ENCODE results near the gene CNOT3.

Gene CNOT3

GRCh38 chr19:54151362-54152035, 13.9 kb downstream of the CNOT3 start:
- no peak for DNase-seq (ENCODE audit: low spot score)

- DNase-seq (ENCODE audit: low spot score), result no peak
These were observed 14.7 kb downstream of the CNOT3 start for GRCh38 chr19:54152267-54152666.

- DNase-seq (ENCODE audit: low spot score), result no peak
These were observed 15.4 kb downstream of the CNOT3 start for GRCh38 chr19:54152878-54153524.

GRCh38 chr19:54153731-54154326, 16.3 kb downstream of the CNOT3 start:
- no peak for DNase-seq (ENCODE audit: low spot score)

- DNase-seq (ENCODE audit: low spot score), result no peak
These were observed 17.2 kb downstream of the CNOT3 start for GRCh38 chr19:54154603-54155345.

- DNase-seq (ENCODE audit: low spot score), result no peak
These were observed 18.1 kb downstream of the CNOT3 start for GRCh38 chr19:54155694-54156093.

GRCh38 chr19:54156490-54156889, 18.9 kb downstream of the CNOT3 start:
- no peak for DNase-seq (ENCODE audit: low spot score)

GRCh38 chr19:54156953-54157352, 19.4 kb downstream of the CNOT3 start:
- no peak for DNase-seq (ENCODE audit: low spot score)

GRCh38 chr19:54158812-54159351, 21.3 kb downstream of the CNOT3 start:
- no peak for DNase-seq (ENCODE audit: low spot score)

GRCh38 chr19:54159352-54160181, 22.0 kb downstream of the CNOT3 start, which contains the start of gene LENG1:
LENG1 (minus strand) TSS chr19:54159721; CDS start chr19:54159695, 26 bp downstream.
- DNase-seq (ENCODE audit: low spot score), result peak; percentile 98

GRCh38 chr19:54160182-54160811, 22.7 kb downstream of the CNOT3 start:
- no peak for DNase-seq (ENCODE audit: low spot score)

- no peak for DNase-seq (ENCODE audit: low spot score)
These were observed 23.3 kb downstream of the CNOT3 start for GRCh38 chr19:54160854-54161253.

GRCh38 chr19:54162241-54162805, 24.8 kb downstream of the CNOT3 start:
- peak; percentile 87 for DNase-seq (ENCODE audit: low spot score)

GRCh38 chr19:54162884-54163283, 25.3 kb downstream of the CNOT3 start:
- DNase-seq (ENCODE audit: low spot score), result no peak

- peak; percentile 68 for DNase-seq (ENCODE audit: low spot score)
These were observed 27.0 kb downstream of the CNOT3 start for GRCh38 chr19:54164369-54165068.

- DNase-seq (ENCODE audit: low spot score), result no peak
These were observed 27.7 kb downstream of the CNOT3 start for GRCh38 chr19:54165222-54165621.

- peak; percentile 76 for DNase-seq (ENCODE audit: low spot score)
These were observed 30.8 kb downstream of the CNOT3 start for GRCh38 chr19:54168174-54168917.

- no peak for DNase-seq (ENCODE audit: low spot score)
These were observed 31.7 kb downstream of the CNOT3 start for GRCh38 chr19:54169149-54169740.

Data from COLO829 (cell line).